Chondrocyte (in vitro differentiated cells): Measurements from ENCODE around the gene DGKI. TPM values are rescaled to one million over a fixed set of nuclear protein-coding genes. Genes with fewer than 3 reads are reported as not detected.

Experiments
- DNase-seq: peaks from one replicate; pipeline ENCODE4 v3.0.0; 2021; ENCODE audit warnings: mixed read lengths, low spot score
- H3K27ac Mint-ChIP-seq: one replicate; pipeline ENCODE4 v1.8.0; 2021; ENCODE audit warnings: mild to moderate bottlenecking, moderate library complexity, mixed read lengths; ENCODE audit not compliant: unreplicated experiment
- H3K27me3 Mint-ChIP-seq: 2 replicates; pipeline ENCODE4 v1.8.0; 2021; ENCODE audit warnings: low read depth, mixed read lengths
- H3K36me3 Mint-ChIP-seq: 2 replicates; pipeline ENCODE4 v1.8.0; 2021; ENCODE audit warnings: low read depth, mixed read lengths
- H3K4me1 Mint-ChIP-seq: 2 replicates; pipeline ENCODE4 v1.8.0; 2021; ENCODE audit warnings: low read depth, mild to moderate bottlenecking, mixed read lengths
- H3K4me3 Mint-ChIP-seq: one replicate; pipeline ENCODE4 v1.8.0; 2021; ENCODE audit warnings: mild to moderate bottlenecking, moderate library complexity, mixed read lengths; ENCODE audit not compliant: unreplicated experiment
- H3K9me3 Mint-ChIP-seq: 2 replicates; pipeline ENCODE4 v1.8.0; 2021; ENCODE audit warnings: low read depth, mixed read lengths
- total RNA-seq: library from RNA; stranded (reverse); gene quantifications from 3 replicates; pipeline ENCODE4 v1.2.1, GENCODE V29; 2021
- TF ChIP-seq, protein P1 (sequence below): fragments of 200-600 bp; sonication (generic); IDR thresholded peaks from 2 replicates; pipeline ENCODE4 v1.5.0; 2021; ENCODE audit warnings: antibody characterized with exemption, mild to moderate bottlenecking, moderate library complexity

DGKI gene
- total RNA-seq, 1 donor from 2014 or later = 15.3 TPM

DNA sequence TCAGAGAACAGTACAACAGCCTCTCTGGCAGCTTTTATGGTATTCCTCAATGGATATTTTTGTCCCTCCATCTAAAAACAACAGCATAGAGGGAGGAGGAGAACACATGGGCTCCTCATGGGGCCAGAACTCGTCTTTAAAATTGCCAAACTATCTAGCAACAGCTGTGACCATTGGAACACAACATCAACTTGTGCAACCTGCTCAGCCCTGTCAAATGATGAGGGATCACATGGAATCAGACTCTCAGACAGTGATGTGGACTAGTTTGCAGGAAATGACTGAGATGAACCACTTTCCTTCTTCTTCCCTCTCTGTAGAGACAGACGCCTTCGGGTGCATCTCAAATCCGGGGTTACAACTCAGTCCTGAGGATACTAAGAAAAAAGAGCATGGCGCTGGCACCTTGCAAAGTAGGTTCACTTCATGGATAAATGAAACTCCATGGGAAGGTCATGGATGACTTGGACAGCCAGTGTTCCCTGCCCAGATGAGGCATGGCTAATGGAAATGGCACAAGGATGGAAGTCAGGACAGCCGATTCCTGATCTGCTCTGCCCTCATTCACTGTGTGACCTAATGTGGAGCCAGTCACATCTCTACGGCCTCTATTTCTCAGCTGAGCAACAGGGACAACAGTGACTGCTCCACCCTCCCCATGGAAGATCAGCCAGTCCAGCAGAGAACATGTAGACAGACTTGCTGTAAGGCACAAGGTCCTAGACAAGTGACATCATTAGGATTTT is 24.6 kb upstream of the DGKI start:
- H3K27me3 Mint-ChIP-seq = no peaks in the 10 kb centered on the region
- H3K4me1 Mint-ChIP-seq = peaks cover 59% of the 10 kb centered on the region
- H3K9me3 Mint-ChIP-seq = peaks cover 8% of the 10 kb centered on the region
- peaks cover 55% of the 10 kb centered on the region for H3K36me3 Mint-ChIP-seq
- H3K4me3 Mint-ChIP-seq = no peak overlapping the region
- DNase-seq = no peak
- H3K27ac Mint-ChIP-seq = peak overlapping the region; percentile 75
- TF ChIP-seq, protein P1, sequence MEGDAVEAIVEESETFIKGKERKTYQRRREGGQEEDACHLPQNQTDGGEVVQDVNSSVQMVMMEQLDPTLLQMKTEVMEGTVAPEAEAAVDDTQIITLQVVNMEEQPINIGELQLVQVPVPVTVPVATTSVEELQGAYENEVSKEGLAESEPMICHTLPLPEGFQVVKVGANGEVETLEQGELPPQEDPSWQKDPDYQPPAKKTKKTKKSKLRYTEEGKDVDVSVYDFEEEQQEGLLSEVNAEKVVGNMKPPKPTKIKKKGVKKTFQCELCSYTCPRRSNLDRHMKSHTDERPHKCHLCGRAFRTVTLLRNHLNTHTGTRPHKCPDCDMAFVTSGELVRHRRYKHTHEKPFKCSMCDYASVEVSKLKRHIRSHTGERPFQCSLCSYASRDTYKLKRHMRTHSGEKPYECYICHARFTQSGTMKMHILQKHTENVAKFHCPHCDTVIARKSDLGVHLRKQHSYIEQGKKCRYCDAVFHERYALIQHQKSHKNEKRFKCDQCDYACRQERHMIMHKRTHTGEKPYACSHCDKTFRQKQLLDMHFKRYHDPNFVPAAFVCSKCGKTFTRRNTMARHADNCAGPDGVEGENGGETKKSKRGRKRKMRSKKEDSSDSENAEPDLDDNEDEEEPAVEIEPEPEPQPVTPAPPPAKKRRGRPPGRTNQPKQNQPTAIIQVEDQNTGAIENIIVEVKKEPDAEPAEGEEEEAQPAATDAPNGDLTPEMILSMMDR = no peak

DNA sequence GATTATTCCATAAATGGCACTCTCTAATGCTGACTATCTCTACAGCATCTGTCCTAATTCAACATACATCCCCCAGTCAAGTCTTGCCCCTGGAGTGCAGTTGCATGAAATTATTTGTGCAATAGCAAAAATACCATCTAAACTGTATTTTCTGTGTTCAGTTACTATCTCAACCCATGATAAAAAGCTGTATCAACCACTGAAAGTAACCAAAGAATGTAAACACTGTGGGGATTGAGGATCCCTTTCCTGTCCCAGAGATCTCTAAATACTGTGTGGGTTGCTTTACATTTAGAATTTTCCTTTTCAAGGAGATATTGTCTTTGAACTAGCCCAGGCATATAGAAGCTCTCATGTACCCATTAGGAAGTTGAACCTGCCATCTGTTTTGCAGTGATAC is 23.9 kb upstream of the DGKI start:
- DNase-seq = no peak
- Mint-ChIP-seq H3K27ac (peak overlapping the region; percentile 75), H3K36me3 (peaks cover 60% of the 10 kb centered on the region), H3K27me3 (no peaks in the 10 kb centered on the region), H3K9me3 (peaks cover 14% of the 10 kb centered on the region), H3K4me3 (no peak overlapping the region), H3K4me1 (peaks cover 52% of the 10 kb centered on the region)
- TF ChIP-seq, protein P1 = no peak

DNA sequence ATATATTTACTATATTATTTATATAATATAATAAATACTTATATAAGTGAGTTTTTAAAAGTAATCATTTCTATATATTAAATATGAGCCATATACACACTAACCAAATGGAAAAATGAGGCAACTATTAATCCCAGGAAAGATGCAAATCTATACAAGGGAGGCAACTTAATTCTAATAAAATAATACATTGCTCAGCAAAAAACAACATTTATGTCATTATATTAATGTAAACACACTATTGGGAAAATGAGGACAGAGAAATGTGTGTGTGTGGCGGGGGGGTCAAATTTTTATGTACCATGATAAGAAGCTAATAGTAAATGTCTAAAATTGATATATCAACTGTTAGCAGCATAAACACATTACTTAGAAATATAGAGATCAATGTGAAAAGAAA is 23.3 kb upstream of the DGKI start:
- Mint-ChIP-seq H3K36me3 (peaks cover 62% of the 10 kb centered on the region), H3K27ac (no peak overlapping the region), H3K27me3 (no peaks in the 10 kb centered on the region), H3K4me3 (no peak overlapping the region), H3K9me3 (peaks cover 18% of the 10 kb centered on the region), H3K4me1 (peaks cover 49% of the 10 kb centered on the region)
- no peak for DNase-seq
- TF ChIP-seq, protein P1 = no peak

DNA sequence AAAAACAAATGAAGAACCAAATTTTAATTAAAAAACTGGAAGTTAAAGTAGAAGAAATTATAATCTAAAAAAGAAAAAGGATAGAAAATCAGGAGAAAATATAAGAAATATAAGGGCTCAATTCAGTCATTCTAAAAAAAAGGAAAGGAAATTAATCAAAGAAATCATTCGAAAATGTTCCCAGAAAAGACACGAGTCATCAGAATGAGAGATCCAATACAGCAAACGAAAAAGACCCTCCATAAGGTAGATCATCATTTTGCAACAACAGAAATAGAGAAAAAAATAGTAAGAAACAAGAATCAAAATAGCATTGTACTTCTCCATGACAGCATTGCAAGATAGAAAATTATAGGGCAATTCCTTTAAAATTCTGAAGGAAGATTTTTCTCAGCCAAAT is 22.5 kb upstream of the DGKI start:
- Mint-ChIP-seq H3K27ac (no peak overlapping the region), H3K4me1 (peaks cover 41% of the 10 kb centered on the region), H3K36me3 (peaks cover 65% of the 10 kb centered on the region), H3K9me3 (peaks cover 18% of the 10 kb centered on the region), H3K27me3 (no peaks in the 10 kb centered on the region), H3K4me3 (no peak overlapping the region)
- TF ChIP-seq, protein P1 = no peak
- DNase-seq = no peak

DNA sequence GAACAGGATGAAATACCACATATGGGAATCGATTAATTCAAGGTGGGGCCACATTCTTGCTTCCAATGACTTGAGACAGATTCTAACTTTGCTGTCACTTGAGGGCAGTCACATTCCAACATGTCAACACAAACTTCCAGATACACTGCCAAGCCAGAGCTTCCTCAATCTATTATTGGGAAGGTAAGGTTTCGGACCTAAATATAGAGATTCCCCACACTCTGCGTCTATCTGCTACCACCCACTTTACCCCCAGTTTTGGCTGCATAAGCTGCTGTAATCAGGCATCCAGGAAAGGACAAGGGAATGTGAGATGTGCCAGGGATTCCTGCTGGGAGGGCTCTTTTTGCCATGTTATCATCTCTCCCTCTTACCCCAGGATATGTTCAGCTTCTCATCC is 20.5 kb upstream of the DGKI start:
- H3K4me1 Mint-ChIP-seq = peaks cover 29% of the 10 kb centered on the region
- H3K36me3 Mint-ChIP-seq = peaks cover 68% of the 10 kb centered on the region

More for the DNA sequence above, 20.5 kb upstream of the DGKI start:
- H3K27ac Mint-ChIP-seq = no peak overlapping the region
- no peak for DNase-seq
- H3K9me3 Mint-ChIP-seq = peaks cover 18% of the 10 kb centered on the region
- TF ChIP-seq, protein P1 = no peak
- H3K4me3 Mint-ChIP-seq = no peak overlapping the region
- no peaks in the 10 kb centered on the region for H3K27me3 Mint-ChIP-seq
